Measurements from ENCODE around the gene DYNLT1.
"Not testable (repeated sequence)": the region's sequence is repeated elsewhere in the genome, so short reads cannot be mapped to it uniquely, and the experiment has no call there.

The DYNLT1 gene

DNA sequence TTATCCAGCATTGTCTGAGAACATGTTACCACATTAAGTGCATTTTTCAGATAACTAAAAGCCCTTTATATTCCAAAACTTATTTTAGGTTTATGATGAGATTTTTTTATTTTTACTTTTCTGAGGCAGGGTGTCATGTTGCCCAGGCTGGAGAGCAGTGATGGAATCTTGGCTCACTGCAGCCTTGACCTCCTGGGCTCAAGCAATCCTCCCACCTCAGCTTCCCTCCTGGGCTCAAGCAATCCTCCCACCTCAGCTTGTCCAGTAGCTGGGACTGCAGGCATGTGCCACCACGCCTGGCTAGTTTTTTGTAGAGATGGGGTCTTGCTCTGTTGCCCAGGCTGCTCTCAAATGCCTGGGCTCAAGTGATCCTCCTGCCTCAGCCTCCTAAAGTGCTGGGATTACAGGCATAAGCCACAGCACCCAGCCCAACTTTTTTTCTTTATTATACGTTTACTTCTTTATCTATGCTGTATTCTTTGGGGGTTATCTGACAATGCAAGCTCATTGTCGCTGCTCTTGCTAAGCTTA is 6.2 kb downstream of the DYNLT1 start:
- no peak for DNase-seq

DNA sequence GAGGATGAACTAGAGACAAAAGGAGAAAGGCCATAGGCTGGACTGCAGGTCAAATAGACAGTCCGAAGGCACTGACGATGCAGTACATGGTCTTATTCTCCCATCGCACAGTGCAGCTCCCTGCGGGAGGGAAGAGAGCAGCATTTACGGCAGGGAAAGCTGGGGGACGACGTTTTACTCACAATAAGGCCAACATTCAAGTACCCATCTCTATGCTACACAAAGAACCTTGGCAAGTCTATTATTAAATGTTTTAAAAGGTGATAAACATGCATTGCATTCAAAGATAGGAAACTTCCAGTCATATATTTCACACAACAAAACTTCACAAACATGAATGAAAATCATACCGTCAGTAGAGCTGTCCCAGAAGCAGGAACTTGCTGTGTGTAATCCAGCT is 7.8 kb downstream of the DYNLT1 start:
- no peak for DNase-seq

DNA sequence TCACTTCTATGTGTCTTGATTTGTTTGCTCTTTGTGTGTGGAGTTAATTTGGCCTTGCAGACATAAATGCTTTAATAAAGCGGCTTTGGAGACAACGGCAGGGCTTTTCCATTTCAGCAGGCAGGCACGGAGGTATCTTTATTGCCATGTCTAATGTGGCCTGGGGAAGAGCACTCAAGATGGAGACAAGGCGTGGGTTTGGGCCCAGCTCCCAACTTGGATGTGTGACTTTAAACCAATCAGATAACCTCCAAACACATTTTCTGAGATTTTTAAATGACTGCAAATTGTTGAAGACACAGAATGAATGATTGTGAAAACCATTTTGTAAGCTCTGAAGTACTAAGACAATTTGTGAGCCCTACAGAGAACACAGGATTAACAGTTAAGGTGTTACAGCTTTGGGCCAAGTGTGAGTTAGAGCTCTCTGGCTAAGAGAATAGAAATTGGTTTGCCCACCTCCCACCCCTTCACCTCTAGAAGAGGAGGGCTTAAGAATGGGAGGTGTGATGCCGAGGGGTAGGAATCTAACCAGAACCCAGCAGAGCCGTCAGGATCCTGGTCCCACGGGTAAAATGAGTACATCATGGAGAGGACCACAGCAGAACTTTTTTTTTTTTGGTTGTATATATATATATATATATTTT is 9.0 kb downstream of the DYNLT1 start:
- no peak for DNase-seq

DNA sequence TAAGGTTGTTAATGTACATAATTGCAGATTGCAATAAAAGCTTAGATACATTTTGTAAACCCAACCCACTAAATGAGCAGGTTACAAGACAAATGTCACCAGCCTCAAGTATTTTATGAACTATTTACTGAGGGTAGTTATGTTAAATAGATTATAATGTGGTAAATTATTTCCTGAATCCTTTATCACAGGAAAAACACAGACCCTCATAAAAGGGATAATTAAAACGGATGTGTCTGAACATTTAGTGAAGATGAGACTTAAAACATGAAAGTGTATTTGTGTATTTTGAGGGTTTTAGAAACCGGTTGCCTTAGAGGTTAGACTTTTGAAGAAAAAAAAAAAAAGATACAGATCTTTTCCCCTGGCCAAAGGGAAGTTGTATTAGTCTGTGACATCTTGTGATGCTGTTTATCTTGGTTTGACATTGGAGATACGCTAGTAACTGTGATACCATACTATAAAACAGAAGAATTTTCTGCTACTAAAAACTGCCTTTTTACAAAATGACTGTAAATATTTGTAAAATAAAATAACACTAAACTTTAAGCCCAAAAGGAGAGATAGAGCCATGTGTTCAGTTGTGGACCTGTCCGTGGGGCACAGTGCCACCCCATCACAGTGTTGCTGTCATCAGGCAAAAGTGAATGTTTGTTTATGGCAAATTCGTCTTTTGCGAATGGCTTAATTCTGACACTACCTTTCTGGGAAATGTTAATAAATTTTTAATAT is 9.7 kb downstream of the DYNLT1 start:
- no peak for DNase-seq

DNA sequence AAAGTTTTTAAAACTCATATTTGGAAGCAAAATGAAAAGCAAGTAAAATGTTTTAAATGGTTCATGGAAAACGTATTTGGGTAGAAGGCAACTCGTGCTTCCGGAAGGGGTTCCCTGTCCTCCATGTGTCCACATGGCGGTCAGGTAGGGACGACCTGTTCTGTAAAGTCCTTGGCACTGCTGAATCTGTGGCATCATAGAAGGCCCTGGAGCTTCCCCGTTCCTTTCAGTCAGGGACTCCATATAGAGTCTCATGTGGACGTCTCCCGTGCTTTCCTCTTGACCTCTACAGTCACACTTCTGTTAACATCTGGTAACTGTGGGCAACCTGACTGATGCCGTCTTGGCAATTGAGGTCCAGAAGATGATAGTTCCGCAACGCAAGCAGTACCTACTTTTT is 11.4 kb downstream of the DYNLT1 start:
- no peak for DNase-seq

DNA sequence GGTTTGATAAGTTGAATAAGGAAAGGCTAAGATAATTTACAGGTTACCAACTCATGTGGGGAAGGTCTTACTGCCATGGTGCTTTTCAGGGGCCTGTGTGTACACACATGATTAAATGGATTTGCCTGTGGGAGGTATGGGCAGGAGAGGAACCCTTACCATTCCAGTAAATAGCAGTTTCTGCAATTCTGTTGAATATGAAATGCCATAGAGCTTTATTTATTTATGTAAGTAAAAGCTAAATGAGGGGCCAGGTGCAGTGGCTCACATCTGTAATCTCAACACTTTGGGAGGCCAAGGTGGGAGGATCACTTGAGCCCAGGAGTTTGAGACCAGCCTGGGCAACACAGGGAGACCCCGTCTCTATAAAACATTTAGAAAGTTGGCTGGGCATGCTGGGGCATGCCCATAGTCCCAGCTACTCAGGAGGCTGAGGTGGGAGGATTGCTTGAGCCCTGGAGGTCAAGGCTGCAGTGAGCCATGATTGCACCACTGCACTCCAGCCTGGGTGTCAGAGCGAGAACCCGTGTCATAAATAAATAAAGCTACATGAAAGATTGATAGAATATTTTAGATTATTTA is 11.9 kb downstream of the DYNLT1 start:
- DNase-seq: not testable (repeated sequence)

DNA sequence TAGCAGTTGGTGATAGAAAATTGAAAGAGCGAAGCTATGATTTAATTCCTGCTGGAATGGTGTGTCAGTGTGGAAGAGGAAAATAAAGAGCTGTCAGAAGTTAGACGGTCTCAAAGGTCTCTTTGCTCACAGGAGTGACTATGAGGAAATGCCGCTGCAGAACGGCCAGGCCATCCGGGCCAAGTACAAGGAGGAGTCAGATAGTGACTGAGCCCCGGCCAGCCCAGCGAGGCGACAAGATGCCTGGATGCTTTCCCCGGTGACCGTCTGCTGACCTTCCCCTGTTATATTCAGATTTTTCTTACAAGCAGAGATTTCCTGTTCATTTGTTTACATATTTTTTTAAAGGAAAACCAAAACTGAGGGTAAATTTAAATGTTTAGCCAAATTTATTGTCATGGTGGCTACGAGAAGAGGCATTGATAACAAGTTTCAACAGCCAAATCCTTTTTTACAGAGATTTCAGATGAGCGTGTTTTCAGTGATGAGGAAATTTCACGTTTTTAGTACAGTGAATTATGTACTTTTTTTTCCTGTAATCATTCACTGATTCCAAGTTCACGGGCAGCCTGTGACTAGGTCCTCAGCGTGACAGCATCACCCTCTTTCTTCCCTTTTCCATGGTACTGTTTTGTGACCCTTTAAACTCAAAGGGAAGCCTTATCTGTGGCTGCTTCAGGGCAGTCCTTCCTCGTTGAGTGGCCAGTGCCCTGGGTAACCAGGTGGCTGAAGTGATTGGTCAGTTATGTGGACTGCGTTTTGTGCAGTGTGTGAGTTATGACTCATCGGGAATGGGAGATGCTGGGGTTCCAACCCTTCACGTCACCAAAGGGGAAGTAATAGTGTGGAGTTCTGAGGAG is 12.6 kb downstream of the DYNLT1 start:
- DNase-seq: no peak

DNA sequence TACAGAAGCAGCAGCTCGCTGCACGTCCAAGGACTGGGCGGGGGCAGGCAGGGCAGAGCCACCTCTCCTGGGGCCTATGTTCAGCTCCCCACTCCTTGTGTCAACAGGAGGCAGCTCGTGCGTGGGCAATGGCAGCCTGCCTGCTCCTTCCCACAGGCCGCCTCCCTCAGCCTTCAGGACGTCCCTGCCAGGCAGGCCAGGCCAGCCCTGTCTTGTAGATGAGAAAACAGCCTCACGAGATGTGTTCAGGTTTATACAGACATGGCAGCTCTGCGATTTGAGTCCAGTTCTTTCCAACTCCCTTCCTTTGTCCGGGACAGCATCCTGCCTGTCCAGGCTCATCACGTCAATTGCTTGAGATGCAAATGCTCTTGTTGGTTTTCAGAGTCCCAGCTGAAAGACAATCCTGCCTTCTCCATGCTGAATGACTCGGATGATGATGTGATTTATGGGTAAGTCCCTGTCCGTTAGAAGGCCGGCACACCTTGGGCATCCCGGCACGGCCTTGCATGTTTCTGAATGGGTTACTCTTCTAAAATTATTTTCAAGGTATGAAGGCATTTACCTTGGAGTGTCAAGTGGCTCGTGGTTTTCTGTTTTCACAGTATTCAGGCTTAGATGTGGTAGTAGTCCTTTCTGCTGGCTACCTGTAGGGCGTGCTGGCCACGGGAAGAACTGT is 13.5 kb downstream of the DYNLT1 start:
- DNase-seq: no peak

DNA sequence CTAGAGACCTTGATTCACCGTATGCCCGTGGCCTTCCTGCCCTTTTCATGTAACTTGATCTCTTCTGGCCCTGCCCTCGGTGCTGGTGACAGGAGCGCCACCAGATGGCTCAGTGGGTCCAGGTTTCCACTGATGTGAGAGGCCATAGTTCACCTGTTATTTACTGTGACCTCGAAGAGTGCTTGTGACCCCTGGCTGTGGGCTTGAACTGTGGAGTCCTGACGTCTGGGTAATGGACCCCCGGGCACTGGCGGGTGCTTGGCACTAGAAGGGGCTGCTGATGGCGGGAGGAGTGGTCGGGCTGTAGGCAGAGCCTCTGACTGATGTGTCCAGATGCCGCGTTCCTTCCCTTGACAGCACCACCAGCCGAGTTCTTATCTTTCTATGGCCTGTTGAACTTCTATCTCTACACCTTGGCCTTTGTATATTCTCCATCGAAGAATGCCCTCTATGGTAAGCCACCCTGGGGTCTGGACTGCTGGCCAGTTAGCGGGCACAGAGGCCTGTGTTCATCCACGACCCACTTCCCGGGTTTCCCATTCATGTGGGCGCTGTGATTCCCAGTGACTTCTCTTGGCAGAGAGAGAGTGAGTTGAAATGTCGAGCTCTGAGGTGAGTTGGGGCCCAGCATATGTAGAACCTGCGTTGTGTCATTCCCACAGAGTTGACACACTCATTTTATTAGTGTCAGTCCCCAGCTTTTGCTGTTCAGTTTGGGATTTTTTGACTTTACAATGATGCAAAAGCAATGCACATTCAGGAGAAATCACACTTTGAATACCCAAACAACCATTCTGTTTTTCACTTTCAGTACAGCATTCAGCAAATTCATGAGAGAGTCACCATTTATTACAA is 14.9 kb downstream of the DYNLT1 start:
- DNase-seq: peak; percentile 17

DNA sequence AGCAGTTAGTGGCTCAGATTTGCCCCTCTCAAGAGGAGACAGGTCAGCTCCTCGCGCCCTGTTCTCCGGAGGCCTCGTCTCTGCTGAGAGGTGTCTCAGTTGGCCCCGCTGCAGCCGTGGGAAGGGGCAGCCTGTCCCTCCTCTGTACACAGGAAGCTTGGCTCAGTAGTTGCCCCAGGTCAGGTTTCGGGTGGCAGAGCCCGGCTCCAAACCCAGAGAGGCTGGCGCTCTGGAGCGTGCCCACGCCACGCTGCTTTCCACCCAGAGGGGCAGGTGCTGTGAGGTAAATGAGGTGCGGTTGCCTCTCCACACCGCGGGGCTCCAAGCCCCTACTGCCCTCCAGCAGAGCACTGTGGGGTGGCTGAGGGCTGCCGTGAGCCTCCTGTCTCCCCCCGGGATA is 16.0 kb downstream of the DYNLT1 start:
- DNase-seq: no peak

DNA sequence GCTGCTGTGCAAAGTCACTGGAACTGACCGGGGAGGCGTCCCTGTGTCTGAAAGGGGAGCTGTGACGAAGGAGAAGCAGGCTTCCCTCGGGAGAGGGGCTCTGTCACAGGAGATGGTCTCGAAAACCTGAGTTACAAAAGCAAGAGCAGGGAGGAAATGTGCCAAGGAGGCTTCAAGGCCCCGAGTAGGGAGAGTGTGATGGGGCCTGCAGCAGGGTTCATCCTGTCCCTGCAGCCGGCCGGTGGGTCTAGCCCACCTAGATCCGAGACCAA is 16.7 kb downstream of the DYNLT1 start:
- DNase-seq: no peak

DNA sequence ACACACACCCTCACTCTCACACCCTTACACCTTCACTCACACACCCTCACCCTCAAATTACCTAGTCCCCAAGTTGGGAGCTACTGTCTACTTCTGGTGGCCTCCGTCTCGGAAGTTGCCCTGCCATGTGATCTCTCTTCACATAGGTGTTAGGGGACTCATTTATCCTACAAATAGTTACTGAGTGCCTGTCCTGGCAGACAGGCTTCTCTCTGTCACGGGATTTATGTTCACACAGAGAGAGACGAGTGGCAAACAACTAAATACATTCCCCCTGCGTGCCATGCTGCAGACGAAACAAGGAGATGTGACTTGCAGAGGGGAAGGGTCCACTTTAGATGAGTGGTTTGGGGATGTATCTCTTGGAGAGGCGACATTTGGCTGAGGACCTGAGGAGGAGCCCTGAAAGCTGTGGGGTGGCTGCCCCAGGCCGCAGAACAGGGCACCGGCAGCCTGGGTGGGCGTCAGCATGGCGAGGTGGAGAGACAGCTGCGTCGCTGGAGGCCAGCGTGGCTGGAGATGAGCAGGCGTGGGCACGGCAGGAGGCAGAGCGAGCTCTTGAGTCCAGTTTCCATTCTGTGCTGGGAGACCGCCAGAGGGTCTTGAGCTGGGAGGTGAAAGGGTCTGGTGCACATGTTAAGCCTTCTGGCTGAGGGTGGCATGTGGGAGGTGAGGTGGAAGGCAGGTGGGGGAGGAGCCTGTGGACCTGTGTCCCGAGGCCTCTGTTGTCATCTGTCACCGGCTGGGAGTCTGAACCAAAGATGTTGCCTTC is 17.2 kb downstream of the DYNLT1 start:
- no peak for DNase-seq

DNA sequence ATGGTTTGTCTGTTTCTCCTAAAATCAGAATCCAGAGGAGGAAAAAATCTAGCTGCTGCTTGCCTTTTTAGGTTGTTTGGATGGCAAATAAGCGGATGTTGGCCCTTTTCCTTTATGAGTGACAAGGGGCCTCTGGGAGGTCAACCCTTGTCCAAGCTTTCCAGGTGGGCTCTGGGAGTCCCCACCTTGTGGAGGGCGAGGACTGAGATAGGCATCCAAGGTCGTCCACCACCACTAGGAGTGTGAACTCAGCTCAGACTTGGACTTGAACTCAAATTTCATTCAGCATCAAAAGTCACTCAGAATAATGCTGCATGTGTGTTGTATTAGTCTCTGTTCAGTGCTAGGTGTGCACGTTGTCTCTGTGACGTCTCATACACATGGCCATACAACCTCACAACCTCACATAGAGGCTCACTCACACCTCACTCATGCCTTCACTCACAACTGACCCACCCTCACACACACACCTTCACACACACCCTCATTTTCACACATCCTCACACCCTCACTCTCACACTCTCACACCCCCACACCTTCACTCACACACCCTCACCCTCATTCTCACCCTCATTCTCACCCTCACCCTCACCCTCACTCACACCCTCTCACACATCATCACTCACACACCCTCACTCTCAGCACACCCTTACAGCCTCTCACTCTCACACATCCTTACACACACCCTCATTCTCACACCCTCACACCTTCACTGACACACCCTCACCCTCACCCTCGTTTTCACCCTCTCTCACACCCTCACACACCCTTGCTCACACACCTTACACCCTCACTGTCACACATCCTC is 18.0 kb downstream of the DYNLT1 start:
- DNase-seq: no peak

DNA sequence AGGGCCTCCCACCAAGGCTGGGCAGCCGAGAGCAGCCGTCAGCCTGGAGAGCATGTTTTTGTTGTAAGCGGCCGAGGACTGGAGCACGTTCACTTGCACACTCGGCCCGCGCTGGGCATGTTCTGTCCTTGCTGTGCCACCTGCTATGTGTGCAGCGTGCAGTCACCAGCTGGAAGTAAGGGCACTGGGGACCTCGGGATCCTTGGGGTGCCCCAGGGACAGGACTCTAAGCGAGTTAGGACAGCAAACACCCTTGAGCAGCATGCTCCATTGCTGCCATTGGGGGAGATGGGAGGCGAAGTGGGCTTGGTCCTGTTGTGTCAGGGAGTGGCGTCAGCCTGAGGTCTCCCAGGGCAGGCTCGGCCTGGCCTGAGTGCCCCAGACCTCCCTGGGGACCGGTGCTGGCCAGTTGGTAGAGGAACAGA is 18.6 kb downstream of the DYNLT1 start:
- no peak for DNase-seq

DNA sequence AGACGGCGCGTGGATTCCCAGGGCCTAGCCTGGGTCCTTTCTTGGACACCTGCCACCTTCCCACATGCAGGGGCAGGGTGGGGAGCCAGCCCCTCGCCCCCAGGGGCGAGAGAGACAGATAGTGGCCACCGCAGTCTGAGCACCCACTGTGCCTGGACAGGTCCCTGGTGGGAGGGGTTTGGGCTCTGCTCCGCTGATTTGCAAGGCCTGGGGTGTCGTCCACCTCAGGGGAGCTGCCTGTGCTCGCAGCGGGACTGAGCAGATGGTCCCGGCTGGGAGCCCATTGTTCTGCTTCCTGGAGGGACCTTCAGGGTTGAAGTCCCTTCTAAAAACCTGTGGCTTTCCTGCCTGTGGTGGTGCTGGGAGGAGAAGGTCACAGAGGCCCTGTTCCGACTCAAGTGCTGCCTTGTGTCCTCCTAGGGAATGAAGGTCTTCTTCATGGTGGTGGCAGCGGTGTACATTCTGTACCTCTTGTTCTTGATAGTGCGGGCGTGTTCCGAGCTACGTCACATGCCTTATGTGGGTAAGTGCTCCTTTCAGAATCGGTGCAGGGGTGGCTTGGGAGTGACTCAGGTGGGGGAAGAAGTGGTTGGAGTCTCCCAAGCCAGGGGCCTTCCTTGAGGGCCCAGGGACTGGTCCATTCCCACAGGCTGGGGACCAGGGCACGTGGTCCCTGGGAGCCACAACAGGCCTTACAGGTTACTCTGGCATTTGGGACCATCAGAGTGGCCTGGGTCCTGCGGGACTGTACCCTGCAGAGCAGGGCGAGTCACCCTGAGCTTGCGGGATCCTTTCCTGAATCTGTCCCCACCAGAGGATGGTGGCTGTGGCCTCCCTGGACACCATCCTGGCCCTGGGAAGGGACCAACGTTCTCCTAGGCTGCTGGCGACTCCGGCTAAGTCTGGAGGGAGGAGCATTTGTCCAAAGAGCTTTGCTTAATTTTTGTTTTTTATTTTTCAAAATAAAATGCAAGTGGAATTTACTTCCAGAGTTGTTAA is 19.6 kb downstream of the DYNLT1 start:
- no peak for DNase-seq

DNA sequence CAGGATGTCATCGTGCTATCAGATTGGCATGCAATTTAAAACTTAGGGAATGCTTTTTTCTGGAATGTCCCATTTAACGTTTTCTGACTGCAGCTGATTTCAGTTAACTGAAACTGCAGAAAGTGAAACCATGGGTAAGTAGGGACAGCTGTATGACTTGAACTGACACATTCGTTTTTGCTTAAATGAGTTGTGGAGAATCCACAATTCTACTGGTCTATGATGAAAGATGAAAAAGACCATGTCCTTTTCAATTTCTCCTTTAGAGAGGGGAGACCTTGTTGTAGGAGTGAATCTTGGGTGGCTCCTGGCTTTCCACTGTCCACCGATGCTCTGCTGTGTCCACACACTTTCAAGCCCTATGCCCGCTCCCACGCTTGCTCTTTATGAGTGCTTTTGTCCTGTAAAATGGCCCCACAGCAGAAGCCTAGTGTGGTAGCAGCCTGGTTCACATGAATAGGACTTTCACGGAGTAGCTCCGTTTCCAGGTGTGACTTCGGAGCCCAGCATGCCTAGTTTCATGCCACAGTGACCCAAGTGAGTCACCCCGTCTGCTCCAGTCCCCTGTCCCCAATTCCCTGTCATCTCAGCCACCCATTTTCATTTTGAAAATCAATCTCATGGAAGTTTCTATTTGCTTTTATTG is 21.9 kb downstream of the DYNLT1 start:
- DNase-seq: no peak

DNA sequence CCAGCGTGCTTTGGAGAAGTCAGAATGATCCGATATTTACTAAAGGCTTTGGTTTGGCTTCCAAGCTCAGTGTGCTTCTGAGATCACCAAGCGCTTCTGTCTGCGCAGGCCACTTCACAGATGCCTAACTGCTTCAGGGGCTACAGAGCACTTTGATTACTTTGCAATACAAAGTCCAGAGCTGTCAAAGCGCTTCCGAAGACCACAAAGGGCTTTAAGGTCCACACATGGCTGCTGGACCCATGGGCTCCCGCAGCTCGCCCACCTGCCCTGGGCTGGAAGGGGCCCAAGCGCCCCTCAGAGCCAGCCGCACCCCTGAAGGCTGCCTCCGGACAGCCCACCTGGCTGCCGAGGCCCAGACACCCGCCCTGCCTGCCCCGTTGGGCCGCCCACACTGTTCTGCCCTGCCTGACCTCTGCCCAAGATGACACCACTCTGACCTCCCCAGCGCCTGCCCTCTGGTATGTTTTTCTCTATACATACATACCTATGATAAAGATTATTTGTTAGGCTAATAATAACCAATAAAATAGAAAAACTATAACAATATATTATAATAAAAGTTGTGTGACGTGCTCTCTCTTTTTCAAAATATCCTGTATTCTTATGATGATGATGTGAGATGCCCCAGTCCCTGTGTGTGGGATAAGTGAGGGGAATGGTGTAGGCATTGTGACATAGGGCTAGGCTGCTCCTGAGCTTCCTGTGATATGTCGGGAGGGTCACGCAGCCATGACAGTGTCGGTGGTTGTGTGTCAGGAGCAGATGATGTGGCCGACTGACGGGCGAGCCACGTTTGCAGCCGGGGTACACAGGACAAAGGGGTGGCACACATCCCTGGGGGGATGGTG is 22.6 kb downstream of the DYNLT1 start:
- no peak for DNase-seq

Measured in NCI-H82 (cell line).